Suprapubic skin (tissue), 4 donors: ENCODE measurements around the gene WIPF2.

ENCODE experiments used
- EP300 ChIP-seq: sonication (generic); formaldehyde crosslinking; IDR thresholded peaks from one replicate; pipeline ENCODE4 v1.6.1; 2017; ENCODE audit warnings: antibody characterized with exemption
- POLR2A ChIP-seq, 2 donors: fragments of 450-650 bp; IDR thresholded peaks; one replicate each; pipeline ENCODE4 v1.6.1; 2017; ENCODE audit warnings: antibody characterized with exemption in 2 of 2, mild to moderate bottlenecking in 2 of 2, moderate library complexity in 2 of 2
- POLR2AphosphoS5 ChIP-seq, 3 donors: sonication (generic); formaldehyde crosslinking; IDR thresholded peaks; one replicate each; pipeline ENCODE4 v1.6.1; 2017; ENCODE audit warnings: antibody characterized with exemption in 3 of 3
- TF ChIP-seq, protein P1 (sequence below), 2 donors: fragments of 200-600 bp in 1 of 2; fragments of 450-650 bp in 1 of 2; sonication (generic) in 1 of 2; IDR thresholded peaks; one replicate each; pipeline ENCODE4 v1.5.1; 2016 to 2019; ENCODE audit warnings: antibody characterized with exemption in 2 of 2, mild to moderate bottlenecking in 1 of 2, moderate library complexity in 1 of 2

DNA sequence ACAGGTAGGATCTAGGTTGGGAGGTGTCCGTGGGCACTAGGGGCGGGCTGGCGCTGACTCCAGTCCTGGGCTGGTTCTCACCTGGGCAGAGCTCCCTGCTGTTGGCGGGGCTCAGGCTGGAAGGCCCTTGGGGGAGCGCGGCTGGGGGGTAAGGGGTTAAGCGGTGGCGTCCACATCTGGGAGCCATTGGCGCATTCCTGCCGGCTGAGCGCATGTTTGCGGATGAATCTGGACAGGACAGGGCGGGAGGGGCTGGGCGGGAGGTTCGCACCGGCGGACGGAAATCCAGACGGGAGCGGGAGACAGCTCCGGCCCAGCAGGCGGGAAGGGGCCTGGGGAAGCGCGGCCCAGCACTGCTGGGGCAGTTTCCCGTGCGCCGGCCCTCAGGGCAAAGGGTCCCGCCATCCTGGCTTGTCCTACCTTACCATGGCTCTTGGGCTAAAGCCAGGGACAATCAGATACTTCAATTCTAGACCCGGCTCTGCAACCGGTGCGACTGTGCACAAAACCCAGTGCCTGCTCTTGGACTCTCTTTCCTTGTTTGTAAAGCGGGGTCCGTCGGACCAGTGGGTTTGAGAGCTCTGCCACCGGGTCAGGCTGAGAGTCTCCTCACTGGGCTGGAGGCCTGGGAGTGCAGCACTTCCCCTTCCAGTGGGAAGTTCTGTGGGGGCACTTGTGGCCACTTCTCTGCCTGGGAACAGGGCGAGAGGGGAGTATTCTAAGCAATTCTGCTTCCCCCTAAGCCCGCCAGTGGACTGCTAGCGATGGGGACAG, 97.7 kb downstream of the WIPF2 start:
- TF ChIP-seq, protein P1, sequence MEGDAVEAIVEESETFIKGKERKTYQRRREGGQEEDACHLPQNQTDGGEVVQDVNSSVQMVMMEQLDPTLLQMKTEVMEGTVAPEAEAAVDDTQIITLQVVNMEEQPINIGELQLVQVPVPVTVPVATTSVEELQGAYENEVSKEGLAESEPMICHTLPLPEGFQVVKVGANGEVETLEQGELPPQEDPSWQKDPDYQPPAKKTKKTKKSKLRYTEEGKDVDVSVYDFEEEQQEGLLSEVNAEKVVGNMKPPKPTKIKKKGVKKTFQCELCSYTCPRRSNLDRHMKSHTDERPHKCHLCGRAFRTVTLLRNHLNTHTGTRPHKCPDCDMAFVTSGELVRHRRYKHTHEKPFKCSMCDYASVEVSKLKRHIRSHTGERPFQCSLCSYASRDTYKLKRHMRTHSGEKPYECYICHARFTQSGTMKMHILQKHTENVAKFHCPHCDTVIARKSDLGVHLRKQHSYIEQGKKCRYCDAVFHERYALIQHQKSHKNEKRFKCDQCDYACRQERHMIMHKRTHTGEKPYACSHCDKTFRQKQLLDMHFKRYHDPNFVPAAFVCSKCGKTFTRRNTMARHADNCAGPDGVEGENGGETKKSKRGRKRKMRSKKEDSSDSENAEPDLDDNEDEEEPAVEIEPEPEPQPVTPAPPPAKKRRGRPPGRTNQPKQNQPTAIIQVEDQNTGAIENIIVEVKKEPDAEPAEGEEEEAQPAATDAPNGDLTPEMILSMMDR (IDR thresholded peaks at IDR 0.05) = no peak
- TF ChIP-seq EP300 (no peak), POLR2A (IDR thresholded peaks at IDR 0.05) (no peak), POLR2AphosphoS5 (IDR thresholded peaks at IDR 0.05) (no peak)
